DMS 273 treated with DMSO at 0.1 percent for 48 hours (cell line): ENCODE measurements around the gene DHODH.
"Not testable (repeated sequence)": the region's sequence is repeated elsewhere in the genome, so short reads cannot be mapped to it uniquely, and the experiment has no call there.

ENCODE experiments used
- DNase-seq: peaks from one replicate; lab custom pipeline; 2025; lab: John Stamatoyannopoulos, UW

The DHODH gene

GRCh38 chr16:72054254-72054847 lies 45.8 kb downstream of the DHODH start, which contains the start of gene HP:
TSS of gene HP (plus strand) at chr16:72054505. CDS start at chr16:72054653, 148 bp downstream.
- not testable (repeated sequence) for DNase-seq

GRCh38 chr16:72055911-72056310 lies 47.4 kb downstream of the DHODH start:
- no peak for DNase-seq

- not testable (repeated sequence) for DNase-seq
These were observed 48.8 kb downstream of the DHODH start for GRCh38 chr16:72057313-72057712.

- not testable (repeated sequence) for DNase-seq
These were observed 50.5 kb downstream of the DHODH start for GRCh38 chr16:72059060-72059459.

GRCh38 chr16:72060405-72060804 lies 51.9 kb downstream of the DHODH start:
- no peak for DNase-seq

- no peak for DNase-seq
These were observed 53.0 kb downstream of the DHODH start for GRCh38 chr16:72061564-72061963.

GRCh38 chr16:72064361-72064894 lies 55.9 kb downstream of the DHODH start:
- DNase-seq, result no peak

GRCh38 chr16:72066747-72067146 lies 58.2 kb downstream of the DHODH start:
- DNase-seq, result no peak

- DNase-seq, result no peak
These were observed 60.4 kb downstream of the DHODH start for GRCh38 chr16:72068930-72069329.

GRCh38 chr16:72072514-72073342 lies 64.2 kb downstream of the DHODH start:
- no peak for DNase-seq

- no peak for DNase-seq
These were observed 65.2 kb downstream of the DHODH start for GRCh38 chr16:72073560-72074230.

GRCh38 chr16:72075067-72075466 lies 66.5 kb downstream of the DHODH start:
- DNase-seq, result not testable (repeated sequence)
